Peyer's patch (tissue), 4 donors: ENCODE measurements around the gene CPPED1.

Source experiments
- POLR2A ChIP-seq, 2 donors: fragments of 450-650 bp; IDR thresholded peaks; one replicate each; pipeline ENCODE4 v1.5.1; 2017; ENCODE audit warnings: antibody characterized with exemption in 2 of 2, mild to moderate bottlenecking in 2 of 2, moderate library complexity in 2 of 2
- TF ChIP-seq, protein P1 (sequence below), 6 experiments: fragments of 450-650 bp in 4 of 6; fragments of 200-600 bp in 2 of 6; sonication (generic) in 1 of 6; IDR thresholded peaks; one replicate each; pipeline ENCODE4 v1.5.1; 2017 to 2019; ENCODE audit warnings: antibody characterized with exemption in 6 of 6, mild to moderate bottlenecking in 3 of 6, moderate library complexity in 1 of 6

DNA sequence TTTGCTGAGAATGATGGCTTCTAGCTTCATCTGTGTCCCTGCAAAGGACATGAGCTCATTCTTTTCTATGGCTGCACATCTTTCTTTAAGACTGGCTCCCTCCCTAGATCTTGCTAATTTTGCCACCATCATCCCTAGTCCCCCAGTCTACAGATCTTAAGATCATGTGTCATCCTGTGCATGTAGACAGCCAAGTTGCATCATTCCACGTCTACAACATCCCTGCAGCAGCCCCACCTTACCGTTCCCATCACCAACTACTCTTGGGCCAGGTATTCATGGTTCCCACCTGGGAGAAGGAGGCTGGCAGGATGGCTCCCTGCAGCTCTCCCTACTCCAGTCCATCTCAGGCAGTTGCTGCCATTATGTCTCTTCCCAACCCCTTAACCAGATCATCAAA is 12.3 kb downstream of the CPPED1 start:
- TF ChIP-seq, protein P1, sequence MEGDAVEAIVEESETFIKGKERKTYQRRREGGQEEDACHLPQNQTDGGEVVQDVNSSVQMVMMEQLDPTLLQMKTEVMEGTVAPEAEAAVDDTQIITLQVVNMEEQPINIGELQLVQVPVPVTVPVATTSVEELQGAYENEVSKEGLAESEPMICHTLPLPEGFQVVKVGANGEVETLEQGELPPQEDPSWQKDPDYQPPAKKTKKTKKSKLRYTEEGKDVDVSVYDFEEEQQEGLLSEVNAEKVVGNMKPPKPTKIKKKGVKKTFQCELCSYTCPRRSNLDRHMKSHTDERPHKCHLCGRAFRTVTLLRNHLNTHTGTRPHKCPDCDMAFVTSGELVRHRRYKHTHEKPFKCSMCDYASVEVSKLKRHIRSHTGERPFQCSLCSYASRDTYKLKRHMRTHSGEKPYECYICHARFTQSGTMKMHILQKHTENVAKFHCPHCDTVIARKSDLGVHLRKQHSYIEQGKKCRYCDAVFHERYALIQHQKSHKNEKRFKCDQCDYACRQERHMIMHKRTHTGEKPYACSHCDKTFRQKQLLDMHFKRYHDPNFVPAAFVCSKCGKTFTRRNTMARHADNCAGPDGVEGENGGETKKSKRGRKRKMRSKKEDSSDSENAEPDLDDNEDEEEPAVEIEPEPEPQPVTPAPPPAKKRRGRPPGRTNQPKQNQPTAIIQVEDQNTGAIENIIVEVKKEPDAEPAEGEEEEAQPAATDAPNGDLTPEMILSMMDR (IDR thresholded peaks at IDR 0.05): no peak
- no peak for TF ChIP-seq POLR2A (IDR thresholded peaks at IDR 0.05)
